Right lobe of liver (tissue), 6 donors: ENCODE data around the gene CPN2. TPM values are rescaled to one million over a fixed set of nuclear protein-coding genes. Genes with fewer than 3 reads are reported as not detected.

Experiments used
- ATAC-seq, 4 donors: fragments of 200-7000 bp; cut with Tn5 transposase; one replicate each; pipeline ENCODE4 v1.9.1; 2020; ENCODE audit warnings: mild to moderate bottlenecking in 4 of 4, moderate library complexity in 4 of 4
- DNase-seq, 3 donors: peaks; one replicate each; pipeline ENCODE4 v3.0.0-alpha.2; 2020
- H3K27ac ChIP-seq, 3 donors: fragments of 200-600 bp; one replicate each; pipeline ENCODE4 v1.8.0; 2022
- H3K27me3 ChIP-seq, 2 donors: fragments of 200-600 bp; one replicate each; pipeline ENCODE4 v1.8.0; 2022
- H3K36me3 ChIP-seq, 4 donors: fragments of 200-600 bp; sonication (generic) in 1 of 4; one replicate each; pipeline versions ENCODE4 v1.5.1 to v1.8.0; 2017 to 2022; ENCODE audit warnings: control low read depth in 1 of 4
- H3K4me1 ChIP-seq, 4 donors: fragments of 200-600 bp; sonication (generic) in 1 of 4; one replicate each; pipeline versions ENCODE4 v1.5.1 to v1.8.0; 2017 to 2022; ENCODE audit warnings: control low read depth in 1 of 4
- H3K4me3 ChIP-seq, 3 donors: fragments of 200-600 bp; one replicate each; pipeline ENCODE4 v1.8.0; 2022
- H3K9me3 ChIP-seq, 4 donors: fragments of 200-600 bp; sonication (generic) in 1 of 4; one replicate each; pipeline versions ENCODE4 v1.5.1 to v1.8.0; 2017 to 2022; ENCODE audit warnings: control low read depth in 1 of 4
- POLR2A ChIP-seq: fragments of 450-650 bp; IDR thresholded peaks from one replicate; pipeline ENCODE4 v1.6.1; 2017; ENCODE audit warnings: antibody characterized with exemption, mild to moderate bottlenecking
- WGBS: methylation state at CpG from one replicate; pipeline ENCODE4 v1.1.6; 2018; ENCODE audit warnings: low coverage, low lambda C conversion rate; ENCODE audit not compliant: insufficient coverage; ENCODE audit errors: missing lambda C conversion rate; 5-methylcytosine and 5-hydroxymethylcytosine counted together
- intact Hi-C, 2 donors: fragments of 100-400 bp; cut with DNase I; formaldehyde crosslinking; loops; one replicate each; pipeline versions ENCODE4 v1.11.2 to v1.14.1; 2022
- long read RNA-seq: library from polyadenylated mRNA; unstranded; transcript quantifications from one replicate; pipeline ENCODE4 v2.0.0, GENCODE V29; 2019
- total RNA-seq, 6 experiments: library from RNA; depleted of rRNA in 2 of 6; stranded (reverse); fragments of >200 nt in 2 of 6; fragmentation: NEBNext Ultra II Directional in 3 of 6; extraction: Animal tissue kit (Norgen Biotek cat#: 25700) in 3 of 6; gene quantifications; one replicate each; pipeline versions ENCODE4 v1.1.0 to v1.2.4, GENCODE V29; 2016 to 2023
- TF ChIP-seq, protein P1 (sequence below), 4 donors: fragments of 200-600 bp in 3 of 4; fragments of 450-650 bp in 1 of 4; IDR thresholded peaks; one replicate each; pipeline versions ENCODE4 v1.5.1 to v1.8.0; 2016 to 2022; ENCODE audit warnings: antibody characterized with exemption in 4 of 4, mild to moderate bottlenecking in 2 of 4
- donor health status: DM: no; HTN: yes; CAD: no.
- donor health status: DM: no; HTN: no; CAD: no.
- donor health status: DM: no; HTN: no; CAD: no.
- donor health status: DM: no; HTN: yes; CAD: no.
- donor health status: DM: no; HTN: yes; CAD: no.

Gene CPN2, protein sequence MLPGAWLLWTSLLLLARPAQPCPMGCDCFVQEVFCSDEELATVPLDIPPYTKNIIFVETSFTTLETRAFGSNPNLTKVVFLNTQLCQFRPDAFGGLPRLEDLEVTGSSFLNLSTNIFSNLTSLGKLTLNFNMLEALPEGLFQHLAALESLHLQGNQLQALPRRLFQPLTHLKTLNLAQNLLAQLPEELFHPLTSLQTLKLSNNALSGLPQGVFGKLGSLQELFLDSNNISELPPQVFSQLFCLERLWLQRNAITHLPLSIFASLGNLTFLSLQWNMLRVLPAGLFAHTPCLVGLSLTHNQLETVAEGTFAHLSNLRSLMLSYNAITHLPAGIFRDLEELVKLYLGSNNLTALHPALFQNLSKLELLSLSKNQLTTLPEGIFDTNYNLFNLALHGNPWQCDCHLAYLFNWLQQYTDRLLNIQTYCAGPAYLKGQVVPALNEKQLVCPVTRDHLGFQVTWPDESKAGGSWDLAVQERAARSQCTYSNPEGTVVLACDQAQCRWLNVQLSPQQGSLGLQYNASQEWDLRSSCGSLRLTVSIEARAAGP
- total RNA-seq = 100 to 1,000 TPM; 173 to 307 (median 202) TPM
- long read RNA-seq, transcript CPN2-201 (2 exons, 3,028 nt) = major isoform, 13 of 24 reads
- long read RNA-seq, partial matches to known transcripts = 0 of 24 reads
- long read RNA-seq, other reads (novel, unspliced or antisense) = 10 of 24 reads

DNA sequence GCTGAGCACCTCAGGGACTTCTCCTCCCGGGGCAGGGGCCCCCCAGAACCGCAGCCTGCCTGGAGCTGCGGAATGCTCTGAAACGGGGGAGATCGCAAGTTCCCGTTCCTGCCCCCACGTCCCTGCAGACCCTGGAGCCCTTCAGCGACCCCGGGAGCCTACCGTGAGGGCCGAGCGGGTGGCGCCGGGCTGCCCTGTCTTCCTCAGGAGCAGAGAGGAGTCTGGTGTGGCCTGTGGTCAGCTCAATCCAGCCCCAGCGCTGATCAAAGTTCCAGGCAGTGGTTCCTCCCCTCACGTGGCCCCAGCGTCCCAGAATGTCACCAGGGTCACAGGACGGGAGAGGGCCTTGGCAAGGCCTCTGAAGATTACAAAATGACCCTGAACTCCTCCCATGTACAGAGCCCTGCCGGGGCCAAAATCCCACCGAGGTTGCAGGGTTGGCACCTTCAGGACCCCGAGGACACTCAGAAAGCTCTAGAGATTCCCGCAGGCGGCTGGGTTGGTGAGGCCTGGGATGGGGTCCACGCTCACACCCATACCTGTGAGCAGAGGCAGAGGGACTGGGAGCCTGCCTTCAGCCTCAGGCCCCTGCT, at the start of gene CPN2:
CPN2 (minus strand) TSS at position 249 of the 593 bp plus-strand sequence. CDS start 8,626 bp downstream, outside the sequence.
- peak within 1 kb of the TSS; percentile 70 to 94 (median 87) for H3K4me3 ChIP-seq
- WGBS = 53% methylated on average over 6 of the region's 24 CpGs
- H3K36me3 ChIP-seq = no peaks in the 10 kb centered on the region
- DNase-seq = peak; percentile 87 to 94 (median 92)
- peak; percentile 94 for TF ChIP-seq POLR2A
- TF ChIP-seq, protein P1, sequence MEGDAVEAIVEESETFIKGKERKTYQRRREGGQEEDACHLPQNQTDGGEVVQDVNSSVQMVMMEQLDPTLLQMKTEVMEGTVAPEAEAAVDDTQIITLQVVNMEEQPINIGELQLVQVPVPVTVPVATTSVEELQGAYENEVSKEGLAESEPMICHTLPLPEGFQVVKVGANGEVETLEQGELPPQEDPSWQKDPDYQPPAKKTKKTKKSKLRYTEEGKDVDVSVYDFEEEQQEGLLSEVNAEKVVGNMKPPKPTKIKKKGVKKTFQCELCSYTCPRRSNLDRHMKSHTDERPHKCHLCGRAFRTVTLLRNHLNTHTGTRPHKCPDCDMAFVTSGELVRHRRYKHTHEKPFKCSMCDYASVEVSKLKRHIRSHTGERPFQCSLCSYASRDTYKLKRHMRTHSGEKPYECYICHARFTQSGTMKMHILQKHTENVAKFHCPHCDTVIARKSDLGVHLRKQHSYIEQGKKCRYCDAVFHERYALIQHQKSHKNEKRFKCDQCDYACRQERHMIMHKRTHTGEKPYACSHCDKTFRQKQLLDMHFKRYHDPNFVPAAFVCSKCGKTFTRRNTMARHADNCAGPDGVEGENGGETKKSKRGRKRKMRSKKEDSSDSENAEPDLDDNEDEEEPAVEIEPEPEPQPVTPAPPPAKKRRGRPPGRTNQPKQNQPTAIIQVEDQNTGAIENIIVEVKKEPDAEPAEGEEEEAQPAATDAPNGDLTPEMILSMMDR (IDR thresholded peaks at IDR 0.05) = no peak
- H3K27ac ChIP-seq = peak within 1 kb of the TSS; percentile 92 to 97 (median 92)
- intact Hi-C loops = no loop called here
- ATAC-seq = peak; percentile 93 to 97 (median 94)
- no peaks in the 10 kb centered on the region for H3K9me3 ChIP-seq
- H3K4me1 ChIP-seq = peaks cover 0 to 9% (median 0%) of the 10 kb centered on the region in 4 donors
- H3K27me3 ChIP-seq = no peaks in the 10 kb centered on the region

DNA sequence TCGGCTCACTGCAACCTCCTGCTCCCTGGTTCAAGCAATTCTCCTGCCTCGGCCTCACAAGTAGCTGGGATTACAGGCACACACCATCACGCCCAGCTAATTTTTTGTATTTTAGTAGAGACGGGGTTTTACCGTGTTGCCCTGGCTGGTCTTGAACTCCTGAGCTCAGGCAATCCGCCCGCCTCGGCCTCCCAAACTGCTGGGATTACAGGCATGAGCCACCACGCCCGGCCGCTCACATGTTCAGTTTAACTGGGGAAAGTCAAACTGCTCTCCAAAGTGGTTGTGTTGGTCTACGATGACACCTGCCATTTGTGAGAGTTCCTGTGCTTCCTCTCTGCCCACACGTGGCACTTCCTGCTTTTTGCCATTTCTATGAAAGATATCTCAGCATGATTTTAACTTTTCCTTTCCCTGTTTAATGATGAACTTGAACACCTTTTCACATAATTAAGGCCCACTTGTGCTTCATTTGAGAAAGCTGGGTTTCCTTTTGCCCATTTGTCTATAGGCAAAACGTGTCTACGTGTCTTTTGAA, 48.8 kb upstream of the CPN2 start:
- no peak overlapping the region for H3K4me3 ChIP-seq
- no peaks in the 10 kb centered on the region for H3K27me3 ChIP-seq
- H3K9me3 ChIP-seq = no peaks in the 10 kb centered on the region
- H3K27ac ChIP-seq = no peak overlapping the region
- WGBS = 58% methylated on average over 3 of the region's 15 CpGs
- ATAC-seq = no peak
- intact Hi-C loops = loop anchor here in 1 of 2 donors (5.0 kb wide), 1 partner anchor 63 kb away; no protein-coding TSS in a partner anchor
- no peak for DNase-seq
- peaks cover 0 to 19% (median 8%) of the 10 kb centered on the region in 4 donors for H3K4me1 ChIP-seq
- no peak for TF ChIP-seq POLR2A
- TF ChIP-seq, protein P1 (IDR thresholded peaks at IDR 0.05) = no peak
- peaks cover 0 to under 1% (median 0%) of the 10 kb centered on the region in 4 donors for H3K36me3 ChIP-seq

DNA sequence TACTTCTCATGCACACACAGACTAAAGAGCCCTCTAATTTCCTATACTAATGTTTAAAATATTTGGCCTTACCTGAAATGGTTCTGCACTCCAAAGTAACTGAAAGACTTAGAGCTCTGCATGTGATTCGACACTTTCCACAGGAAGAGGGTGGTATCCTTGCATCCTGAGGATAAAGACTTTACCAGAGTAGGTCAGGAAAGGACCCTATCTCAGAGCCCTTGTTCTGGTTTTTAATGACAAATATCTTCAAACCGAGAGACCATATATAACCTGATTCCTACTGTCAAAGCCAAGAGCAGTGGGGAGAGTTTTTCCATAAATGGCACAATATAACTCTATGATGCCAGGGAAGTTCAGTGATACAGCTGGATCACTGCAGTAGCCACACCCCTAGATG, 48.0 kb upstream of the CPN2 start, which contains the start of gene GP5:
GP5 (minus strand) TSS at position 101 of the 400 bp plus-strand sequence. CDS start 984 bp downstream, outside the sequence.
- WGBS = 49% methylated on average over 2 of the region's 2 CpGs

More for the DNA sequence above, 48.0 kb upstream of the CPN2 start, which contains the start of gene GP5:
- H3K27ac ChIP-seq = peak within 1 kb of the TSS in 1 of 3 donors; percentile 10
- no peaks in the 10 kb centered on the region for H3K27me3 ChIP-seq
- no peak for TF ChIP-seq POLR2A
- TF ChIP-seq, protein P1 (IDR thresholded peaks at IDR 0.05) = no peak
- DNase-seq = no peak
- ATAC-seq = no peak
- intact Hi-C loops = no loop called here
- H3K9me3 ChIP-seq = no peaks in the 10 kb centered on the region
- peaks cover 0 to 19% (median 8%) of the 10 kb centered on the region in 4 donors for H3K4me1 ChIP-seq
- H3K36me3 ChIP-seq = no peaks in the 10 kb centered on the region
- H3K4me3 ChIP-seq = peak within 1 kb of the TSS in 1 of 3 donors; percentile 17
